GM12873 (cell line): ENCODE measurements around the gene TPSD1.

Experiments used
- CTCF ChIP-seq: IDR thresholded peaks from 2 replicates; pipeline ENCODE4 v1.5.1; 2012; ENCODE audit warnings: low read depth, mild to moderate bottlenecking, moderate library complexity, low read length, control low read depth; ENCODE audit not compliant: insufficient read depth; ENCODE audit errors: missing control alignments

TPSD1 gene

GRCh38 chr16:1281517-1281916 is 25.6 kb downstream of the TPSD1 start:
- TF ChIP-seq CTCF: no peak

- no peak for TF ChIP-seq CTCF
Observed at GRCh38 chr16:1282324-1282973, 26.6 kb downstream of the TPSD1 start.

GRCh38 chr16:1283296-1283695 is 27.4 kb downstream of the TPSD1 start:
- TF ChIP-seq CTCF: no peak

- TF ChIP-seq CTCF: no peak
Observed at GRCh38 chr16:1283996-1284616, 28.2 kb downstream of the TPSD1 start.

GRCh38 chr16:1285669-1286512 is 30.0 kb downstream of the TPSD1 start:
- no peak for TF ChIP-seq CTCF

- TF ChIP-seq CTCF: no peak
Observed at GRCh38 chr16:1286513-1287094, 30.7 kb downstream of the TPSD1 start.
